ENCODE results near the gene PSD4.

Gene PSD4

DNA sequence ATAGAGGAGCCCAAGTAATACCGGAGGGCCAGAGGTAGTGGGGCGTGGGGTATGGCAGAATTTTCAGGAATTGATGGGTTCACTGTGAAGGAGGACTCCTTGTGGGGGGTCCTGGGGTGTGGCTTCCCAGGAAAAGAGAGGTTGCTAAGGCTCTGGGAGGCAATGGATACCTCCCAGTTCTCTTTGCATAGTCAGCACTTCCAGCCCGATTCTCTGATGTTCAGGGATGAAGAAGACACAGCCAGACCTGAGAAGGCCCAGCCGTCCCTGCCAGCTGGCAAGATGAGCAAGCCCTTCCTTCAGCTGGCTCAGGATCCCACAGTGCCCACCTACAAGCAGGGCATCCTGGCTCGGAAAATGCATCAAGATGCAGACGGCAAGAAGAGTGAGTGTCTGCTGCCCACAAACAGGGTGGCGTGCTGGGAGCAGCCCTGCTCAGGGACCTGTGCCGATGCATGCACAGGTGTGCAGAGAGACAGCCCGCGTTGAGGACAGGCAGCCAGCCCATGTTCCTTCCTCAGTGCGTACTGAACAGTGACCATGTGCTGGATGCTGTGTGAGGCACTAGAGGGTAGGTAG is 22.2 kb downstream of the PSD4 start:
- Histone ChIP-seq H3K23ac (ENCODE audit: low read length in 2 of 2) (no peak overlapping the region), H2BK120ac (ENCODE audit: low read depth, low read length) (no peak overlapping the region), H2BK12ac (ENCODE audit: low read length in 2 of 2) (no peak overlapping the region), H3K4me3 (ENCODE audit: insufficient read depth in 1 of 2, low read depth in 1 of 2, low read length in 2 of 2) (no peak overlapping the region), H2BK15ac (ENCODE audit: low read depth, poor library complexity, severe bottlenecking) (no peak overlapping the region), H2BK5ac (ENCODE audit: low read depth, low read length, poor library complexity, severe bottlenecking) (no peak overlapping the region), H3K9me3 (ENCODE audit: control insufficient read depth, low read length) (no peaks in the 10 kb centered on the region), H3K4ac (ENCODE audit: low read depth in 1 of 2, low read length in 2 of 2) (no peak overlapping the region), H3K14ac (ENCODE audit: low read length in 2 of 2) (no peak overlapping the region), H3K18ac (ENCODE audit: low read depth in 1 of 2, low read length in 2 of 2) (no peak overlapping the region), H2AK5ac (ENCODE audit: low read length, severe bottlenecking) (no peak overlapping the region), H3K36me3 (ENCODE audit: control insufficient read depth in 1 of 2, insufficient read depth in 2 of 2, low read depth in 1 of 2, low read length in 2 of 2) (peaks cover 0 to 15% of the 10 kb centered on the region in 2 experiments), H4K8ac (ENCODE audit: low read length) (no peak overlapping the region), H3K9ac (ENCODE audit: low read length) (no peak overlapping the region), H3K27ac (ENCODE audit: low read length, poor library complexity, severe bottlenecking) (no peak overlapping the region), H4K91ac (ENCODE audit: low read length) (no peak overlapping the region), H3K4me1 (ENCODE audit: control insufficient read depth, insufficient read depth, low read depth, low read length) (peaks cover 16% of the 10 kb centered on the region), H3K79me1 (replicated peaks; ENCODE audit: low read length, poor library complexity, severe bottlenecking) (no peaks in the 10 kb centered on the region), H2AFZ (ENCODE audit: low read depth, low read length) (no peak overlapping the region), H3K27me3 (ENCODE audit: control insufficient read depth in 1 of 2, insufficient read depth in 1 of 2, low read length in 2 of 2) (no peaks in the 10 kb centered on the region), H3K4me2 (ENCODE audit: low read length, poor library complexity, severe bottlenecking) (no peak overlapping the region)
- no peak for DNase-seq
- WGBS = 89% methylated on average over 11 of the region's 11 CpGs

DNA sequence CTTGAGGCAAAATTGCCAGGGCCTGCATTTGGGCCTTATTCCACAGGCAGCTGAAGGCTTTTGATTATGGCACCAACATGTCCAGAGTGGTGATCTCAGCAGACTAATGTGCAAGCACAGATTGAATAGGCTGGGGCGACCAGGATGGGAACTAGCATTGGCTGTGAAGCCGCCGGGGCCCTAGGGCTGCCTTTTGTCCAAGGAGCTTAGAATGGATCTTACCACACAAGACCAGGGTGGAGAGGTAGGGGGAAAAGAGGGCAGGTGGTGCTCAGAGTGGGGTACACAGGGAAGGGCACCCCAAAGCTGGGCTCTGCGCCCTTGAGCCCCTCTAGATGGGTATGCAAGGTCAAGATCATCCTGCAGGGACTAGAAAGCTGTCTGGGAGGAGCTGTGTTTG is 23.1 kb downstream of the PSD4 start:
- H3K18ac ChIP-seq (ENCODE audit: low read depth in 1 of 2, low read length in 2 of 2) = no peak overlapping the region
- no peak overlapping the region for H3K14ac ChIP-seq (ENCODE audit: low read length in 2 of 2)
- no peak overlapping the region for H2AFZ ChIP-seq (ENCODE audit: low read depth, low read length)
- H2BK15ac ChIP-seq (ENCODE audit: low read depth, poor library complexity, severe bottlenecking) = no peak overlapping the region
- H2BK5ac ChIP-seq (ENCODE audit: low read depth, low read length, poor library complexity, severe bottlenecking) = no peak overlapping the region
- H3K9me3 ChIP-seq (ENCODE audit: control insufficient read depth, low read length) = no peaks in the 10 kb centered on the region
- whole genome bisulfite sequencing = 89% methylated on average over 4 of the region's 4 CpGs
- peaks cover 24% of the 10 kb centered on the region for H3K4me1 ChIP-seq (ENCODE audit: control insufficient read depth, insufficient read depth, low read depth, low read length)
- no peak overlapping the region for H4K8ac ChIP-seq (ENCODE audit: low read length)
- H3K79me1 ChIP-seq (replicated peaks; ENCODE audit: low read length, poor library complexity, severe bottlenecking) = no peaks in the 10 kb centered on the region
- no peak overlapping the region for H2BK120ac ChIP-seq (ENCODE audit: low read depth, low read length)
- H3K23ac ChIP-seq (ENCODE audit: low read length in 2 of 2) = no peak overlapping the region
- H2AK5ac ChIP-seq (ENCODE audit: low read length, severe bottlenecking) = no peak overlapping the region
- peaks cover 0 to 22% of the 10 kb centered on the region in 2 experiments for H3K36me3 ChIP-seq (ENCODE audit: control insufficient read depth in 1 of 2, insufficient read depth in 2 of 2, low read depth in 1 of 2, low read length in 2 of 2)
- H4K91ac ChIP-seq (ENCODE audit: low read length) = no peak overlapping the region
- H3K27me3 ChIP-seq (ENCODE audit: control insufficient read depth in 1 of 2, insufficient read depth in 1 of 2, low read length in 2 of 2) = no peaks in the 10 kb centered on the region
- H3K4me3 ChIP-seq (ENCODE audit: insufficient read depth in 1 of 2, low read depth in 1 of 2, low read length in 2 of 2) = no peak overlapping the region
- H2BK12ac ChIP-seq (ENCODE audit: low read length in 2 of 2) = no peak overlapping the region
- no peak overlapping the region for H3K4me2 ChIP-seq (ENCODE audit: low read length, poor library complexity, severe bottlenecking)
- no peak overlapping the region for H3K4ac ChIP-seq (ENCODE audit: low read depth in 1 of 2, low read length in 2 of 2)
- no peak overlapping the region for H3K27ac ChIP-seq (ENCODE audit: low read length, poor library complexity, severe bottlenecking)
- DNase-seq = no peak
- H3K9ac ChIP-seq (ENCODE audit: low read length) = no peak overlapping the region

DNA sequence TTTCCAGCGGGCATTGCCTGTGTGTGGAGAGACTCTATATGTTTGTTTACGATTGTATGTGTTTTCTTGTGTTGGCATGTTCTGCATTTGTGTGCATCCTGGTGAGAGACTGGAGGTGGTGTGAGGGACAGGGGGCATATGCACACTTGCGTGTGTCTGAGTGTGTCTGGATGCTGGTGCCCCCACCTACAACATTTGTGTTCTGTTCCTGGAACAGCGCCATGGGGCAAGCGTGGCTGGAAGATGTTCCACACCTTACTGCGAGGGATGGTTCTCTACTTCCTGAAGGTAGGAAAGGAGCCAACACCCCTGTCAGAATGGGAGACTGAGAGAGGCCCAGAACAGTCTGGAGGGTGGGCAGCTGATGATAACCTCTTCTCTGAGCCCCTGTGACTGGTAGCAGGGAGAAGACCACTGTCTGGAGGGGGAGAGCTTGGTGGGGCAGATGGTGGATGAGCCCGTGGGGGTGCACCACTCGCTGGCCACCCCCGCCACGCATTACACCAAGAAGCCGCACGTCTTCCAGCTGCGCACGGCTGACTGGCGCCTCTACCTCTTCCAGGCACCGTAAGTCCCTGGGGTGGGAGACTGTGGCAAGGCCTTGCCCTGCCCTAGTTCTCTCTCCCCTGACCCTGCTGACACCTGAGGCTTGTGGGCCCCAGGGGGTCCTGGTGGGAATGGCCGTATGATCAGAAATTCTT is 23.7 kb downstream of the PSD4 start:
- no peak overlapping the region for H2AK5ac ChIP-seq (ENCODE audit: low read length, severe bottlenecking)
- H3K9ac ChIP-seq (ENCODE audit: low read length) = no peak overlapping the region
- no peak overlapping the region for H3K23ac ChIP-seq (ENCODE audit: low read length in 2 of 2)
- H4K91ac ChIP-seq (ENCODE audit: low read length) = no peak overlapping the region
- WGBS = 90% methylated on average over 17 of the region's 17 CpGs
- no peaks in the 10 kb centered on the region for H3K79me1 ChIP-seq (replicated peaks; ENCODE audit: low read length, poor library complexity, severe bottlenecking)
- no peaks in the 10 kb centered on the region for H3K27me3 ChIP-seq (ENCODE audit: control insufficient read depth in 1 of 2, insufficient read depth in 1 of 2, low read length in 2 of 2)
- no peak overlapping the region for H3K27ac ChIP-seq (ENCODE audit: low read length, poor library complexity, severe bottlenecking)
- no peak overlapping the region for H3K4ac ChIP-seq (ENCODE audit: low read depth in 1 of 2, low read length in 2 of 2)
- H3K18ac ChIP-seq (ENCODE audit: low read depth in 1 of 2, low read length in 2 of 2) = no peak overlapping the region
- H3K9me3 ChIP-seq (ENCODE audit: control insufficient read depth, low read length) = no peaks in the 10 kb centered on the region
- no peak overlapping the region for H2AFZ ChIP-seq (ENCODE audit: low read depth, low read length)
- DNase-seq = no peak
- H4K8ac ChIP-seq (ENCODE audit: low read length) = no peak overlapping the region
- H3K36me3 ChIP-seq (ENCODE audit: control insufficient read depth in 1 of 2, insufficient read depth in 2 of 2, low read depth in 1 of 2, low read length in 2 of 2) = peaks cover 0 to 17% of the 10 kb centered on the region in 2 experiments
- no peak overlapping the region for H3K14ac ChIP-seq (ENCODE audit: low read length in 2 of 2)
- H3K4me3 ChIP-seq (ENCODE audit: insufficient read depth in 1 of 2, low read depth in 1 of 2, low read length in 2 of 2) = no peak overlapping the region
- H3K4me1 ChIP-seq (ENCODE audit: control insufficient read depth, insufficient read depth, low read depth, low read length) = peaks cover 29% of the 10 kb centered on the region
- H2BK15ac ChIP-seq (ENCODE audit: low read depth, poor library complexity, severe bottlenecking) = no peak overlapping the region
- no peak overlapping the region for H2BK120ac ChIP-seq (ENCODE audit: low read depth, low read length)
- no peak overlapping the region for H3K4me2 ChIP-seq (ENCODE audit: low read length, poor library complexity, severe bottlenecking)
- no peak overlapping the region for H2BK12ac ChIP-seq (ENCODE audit: low read length in 2 of 2)
- H2BK5ac ChIP-seq (ENCODE audit: low read depth, low read length, poor library complexity, severe bottlenecking) = no peak overlapping the region

DNA sequence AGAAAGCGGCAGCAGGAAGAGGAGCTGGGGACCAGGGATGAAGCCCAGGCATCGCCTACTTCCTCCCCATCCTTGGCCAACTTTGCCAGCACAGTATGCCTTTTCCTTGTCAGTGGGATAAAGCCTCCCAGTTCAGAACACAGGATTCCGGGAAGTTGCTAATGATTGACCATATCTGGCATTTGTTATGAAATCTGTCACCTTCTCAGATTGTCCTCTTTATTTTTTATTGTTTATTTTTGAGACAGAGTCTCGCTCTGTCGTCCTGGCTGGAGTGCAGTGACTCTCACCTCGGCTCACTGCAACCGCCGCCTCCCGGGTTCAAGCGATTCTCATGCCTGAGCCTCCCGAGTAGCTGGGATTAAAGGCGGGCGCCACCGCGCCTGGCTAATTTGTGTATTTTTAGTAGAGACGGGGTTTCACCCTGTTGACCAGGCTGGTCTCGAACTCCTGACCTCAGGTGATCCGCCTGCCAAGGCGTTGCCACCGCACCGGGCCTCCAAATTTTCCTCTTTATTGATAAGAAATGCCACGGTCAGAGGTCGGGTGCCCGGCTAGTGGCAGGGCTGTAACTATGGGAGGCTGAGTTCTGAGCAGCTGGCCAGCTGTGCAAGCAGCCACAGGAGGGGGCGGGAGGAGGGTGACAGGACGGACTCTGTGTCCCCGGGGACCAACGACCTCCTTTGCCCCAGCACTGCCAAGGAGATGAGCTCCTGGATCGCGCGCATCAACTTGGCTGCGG is 24.4 kb downstream of the PSD4 start:
- Histone ChIP-seq H2BK12ac (ENCODE audit: low read length in 2 of 2) (peak overlapping the region in 1 of 2 experiments; percentile 38), H4K91ac (ENCODE audit: low read length) (no peak overlapping the region), H3K36me3 (ENCODE audit: control insufficient read depth in 1 of 2, insufficient read depth in 2 of 2, low read depth in 1 of 2, low read length in 2 of 2) (peaks cover 0 to 11% of the 10 kb centered on the region in 2 experiments), H3K79me1 (replicated peaks; ENCODE audit: low read length, poor library complexity, severe bottlenecking) (no peaks in the 10 kb centered on the region), H2BK15ac (ENCODE audit: low read depth, poor library complexity, severe bottlenecking) (no peak overlapping the region), H2AFZ (ENCODE audit: low read depth, low read length) (peak overlapping the region; percentile 97), H3K9me3 (ENCODE audit: control insufficient read depth, low read length) (no peaks in the 10 kb centered on the region), H3K14ac (ENCODE audit: low read length in 2 of 2) (no peak overlapping the region), H3K27ac (ENCODE audit: low read length, poor library complexity, severe bottlenecking) (no peak overlapping the region), H2BK5ac (ENCODE audit: low read depth, low read length, poor library complexity, severe bottlenecking) (no peak overlapping the region), H3K9ac (ENCODE audit: low read length) (peak overlapping the region; percentile 86), H2AK5ac (ENCODE audit: low read length, severe bottlenecking) (no peak overlapping the region), H3K18ac (ENCODE audit: low read depth in 1 of 2, low read length in 2 of 2) (no peak overlapping the region), H3K4ac (ENCODE audit: low read depth in 1 of 2, low read length in 2 of 2) (no peak overlapping the region), H2BK120ac (ENCODE audit: low read depth, low read length) (no peak overlapping the region), H3K23ac (ENCODE audit: low read length in 2 of 2) (no peak overlapping the region), H3K27me3 (ENCODE audit: control insufficient read depth in 1 of 2, insufficient read depth in 1 of 2, low read length in 2 of 2) (no peaks in the 10 kb centered on the region), H3K4me3 (ENCODE audit: insufficient read depth in 1 of 2, low read depth in 1 of 2, low read length in 2 of 2) (peak overlapping the region; percentile 82 to 92), H3K4me2 (ENCODE audit: low read length, poor library complexity, severe bottlenecking) (peak overlapping the region; percentile 79), H4K8ac (ENCODE audit: low read length) (peak overlapping the region; percentile 60), H3K4me1 (ENCODE audit: control insufficient read depth, insufficient read depth, low read depth, low read length) (peaks cover 33% of the 10 kb centered on the region)
- WGBS = 60% methylated on average over 31 of the region's 32 CpGs
- no peak for DNase-seq

Data from mesenchymal stem cell (in vitro differentiated cells and primary cell).